Testis (tissue), 2 donors: Measurements from ENCODE around the gene PSMC3IP.

Source experiments
- CTCF ChIP-seq, 3 experiments: fragments of 450-650 bp in 2 of 3; fragments of 200-600 bp in 1 of 3; sonication (generic) in 1 of 3; IDR thresholded peaks; one replicate each; pipeline ENCODE4 v1.5.1; 2016 to 2019; ENCODE audit warnings: antibody characterized with exemption in 3 of 3, mild to moderate bottlenecking in 2 of 3, moderate library complexity in 1 of 3
- POLR2A ChIP-seq: fragments of 450-650 bp; IDR thresholded peaks from one replicate; pipeline ENCODE4 v1.6.1; 2017; ENCODE audit warnings: antibody characterized with exemption, mild to moderate bottlenecking, moderate library complexity

- TF ChIP-seq CTCF (IDR thresholded peaks at IDR 0.05) (no peak), POLR2A (no peak)
Measured at GRCh38 chr17:42525221-42525620, 52.3 kb downstream of the PSMC3IP start.
